CD4-positive, CD25-positive, alpha-beta regulatory T cell (primary cell): ENCODE measurements around the gene CEACAM5. TPM values are rescaled to one million over a fixed set of nuclear protein-coding genes. Genes with fewer than 3 reads are reported as not detected.
A peak's percentile ranks its signal among the peaks of the same experiment; 100 is the strongest.

Source experiments
- ATAC-seq, 2 donors: fragments of 150-1000 bp; cut with Tn5 transposase; one replicate each; pipeline ENCODE4 v1.10.0; 2021; ENCODE audit warnings: low read depth in 2 of 2, moderate number of reproducible peaks in 2 of 2, moderate library complexity in 1 of 2
- DNase-seq, 3 donors: peaks; one replicate each; pipeline versions ENCODE4 v3.0.0 to v3.0.0-alpha.2; 2012 to 2022; ENCODE audit warnings: mixed read lengths in 1 of 3
- H3K27ac ChIP-seq: one replicate; pipeline ENCODE4 v1.7.0; 2013; ENCODE audit warnings: mild to moderate bottlenecking, low read length; ENCODE audit not compliant: insufficient read depth, poor library complexity, severe bottlenecking
- H3K27me3 ChIP-seq: one replicate; pipeline ENCODE4 v1.7.0; 2013; ENCODE audit warnings: low read length; ENCODE audit not compliant: control insufficient read depth, insufficient read depth
- H3K36me3 ChIP-seq: one replicate; pipeline ENCODE4 v1.7.0; 2013; ENCODE audit warnings: mild to moderate bottlenecking, low read length, moderate library complexity; ENCODE audit not compliant: control insufficient read depth, insufficient read depth
- H3K4me1 ChIP-seq: 2 replicates; pipeline ENCODE4 v1.7.0; 2013; ENCODE audit warnings: mild to moderate bottlenecking, low read length; ENCODE audit not compliant: insufficient read depth, control insufficient read depth, poor library complexity, severe bottlenecking
- H3K4me3 ChIP-seq: one replicate; pipeline ENCODE4 v1.7.0; 2013; ENCODE audit warnings: low read depth, mild to moderate bottlenecking, low read length, moderate library complexity
- H3K9me3 ChIP-seq, 2 experiments: 1 replicate in 1 of 2; 2 replicates in 1 of 2; pipeline ENCODE4 v1.7.0; 2013; ENCODE audit warnings: low read length in 2 of 2, mild to moderate bottlenecking in 1 of 2, moderate library complexity in 1 of 2; ENCODE audit not compliant: control insufficient read depth in 2 of 2
- H3K27ac Mint-ChIP-seq, 3 donors: one replicate each; pipeline ENCODE4 v1.8.0; 2020 to 2022; ENCODE audit warnings: mild to moderate bottlenecking in 3 of 3, mixed read lengths in 3 of 3, moderate library complexity in 2 of 3
- H3K27me3 Mint-ChIP-seq: one replicate; pipeline ENCODE4 v1.8.0; 2022; ENCODE audit warnings: mild to moderate bottlenecking, mixed read lengths
- H3K36me3 Mint-ChIP-seq: one replicate; pipeline ENCODE4 v1.8.0; 2020; ENCODE audit warnings: mixed read lengths
- H3K4me1 Mint-ChIP-seq, 4 donors: one replicate each; pipeline ENCODE4 v1.8.0; 2020 to 2022; ENCODE audit warnings: mixed read lengths in 4 of 4, mild to moderate bottlenecking in 1 of 4
- H3K4me3 Mint-ChIP-seq, 4 donors: one replicate each; pipeline ENCODE4 v1.8.0; 2020 to 2022; ENCODE audit warnings: mild to moderate bottlenecking in 4 of 4, mixed read lengths in 4 of 4, moderate library complexity in 3 of 4
- H3K9me3 Mint-ChIP-seq, 7 donors: one replicate each; pipeline ENCODE4 v1.8.0; 2020 to 2022; ENCODE audit warnings: mixed read lengths in 7 of 7, mild to moderate bottlenecking in 3 of 7, moderate library complexity in 2 of 7
- polyA plus RNA-seq, 4 donors: library from polyadenylated mRNA; unstranded; fragments of 300-500 nt; fragmentation: Illumina TruSeq; gene quantifications; one replicate each; pipeline ENCODE4 v1.2.3, GENCODE V29; 2021
- total RNA-seq: library from RNA; stranded (reverse); gene quantifications from one replicate; pipeline ENCODE4 v1.2.3, GENCODE V29; 2022

Gene CEACAM5
- total and polyA plus RNA-seq, 5 donors from 2014 or later: not detected

- DNase-seq (no peak), ATAC-seq (no peak)
- H3K36me3 ChIP-seq: no peaks in the 10 kb centered on the region
- Mint-ChIP-seq H3K4me3 (no peak overlapping the region), H3K9me3 (no peaks in the 10 kb centered on the region), H3K4me1 (peaks cover 0 to 8% (median 6%) of the 10 kb centered on the region in 4 donors), H3K27ac (no peak overlapping the region), H3K27me3 (peaks cover 26% of the 10 kb centered on the region), H3K36me3 (no peaks in the 10 kb centered on the region)
- no peaks in the 10 kb centered on the region for H3K9me3 ChIP-seq
- H3K4me3 ChIP-seq: no peak overlapping the region
- H3K27ac ChIP-seq: no peak overlapping the region
- peaks cover 2% of the 10 kb centered on the region for H3K27me3 ChIP-seq
- no peaks in the 10 kb centered on the region for H3K4me1 ChIP-seq
Observed at GRCh38 chr19:41709951-41710645, 1.7 kb downstream of the CEACAM5 start.

- H3K27me3 ChIP-seq: peaks cover 2% of the 10 kb centered on the region
- ATAC-seq: no peak
- H3K36me3 ChIP-seq: no peaks in the 10 kb centered on the region
- H3K9me3 ChIP-seq: no peaks in the 10 kb centered on the region
- Mint-ChIP-seq H3K36me3 (no peaks in the 10 kb centered on the region), H3K4me1 (peaks cover 0 to 6% (median 3%) of the 10 kb centered on the region in 4 donors), H3K9me3 (no peaks in the 10 kb centered on the region), H3K4me3 (no peak overlapping the region), H3K27ac (peak overlapping the region in 1 of 3 donors; percentile 87), H3K27me3 (peaks cover 19% of the 10 kb centered on the region)
- no peak for DNase-seq
- H3K27ac ChIP-seq: no peak overlapping the region
- H3K4me1 ChIP-seq: no peaks in the 10 kb centered on the region
- H3K4me3 ChIP-seq: no peak overlapping the region
Observed at GRCh38 chr19:41711376-41712261, 3.2 kb downstream of the CEACAM5 start.

GRCh38 chr19:41714598-41714997 lies 6.2 kb downstream of the CEACAM5 start:
- Mint-ChIP-seq H3K36me3 (no peaks in the 10 kb centered on the region), H3K27me3 (peaks cover 9% of the 10 kb centered on the region), H3K27ac (no peak overlapping the region), H3K4me3 (no peak overlapping the region), H3K9me3 (no peaks in the 10 kb centered on the region), H3K4me1 (no peaks in the 10 kb centered on the region)
- Histone ChIP-seq H3K4me1 (no peaks in the 10 kb centered on the region), H3K9me3 (no peaks in the 10 kb centered on the region), H3K4me3 (no peak overlapping the region), H3K27me3 (peaks cover 2% of the 10 kb centered on the region), H3K27ac (no peak overlapping the region), H3K36me3 (no peaks in the 10 kb centered on the region)
- DNase-seq (no peak), ATAC-seq (no peak)

DNA sequence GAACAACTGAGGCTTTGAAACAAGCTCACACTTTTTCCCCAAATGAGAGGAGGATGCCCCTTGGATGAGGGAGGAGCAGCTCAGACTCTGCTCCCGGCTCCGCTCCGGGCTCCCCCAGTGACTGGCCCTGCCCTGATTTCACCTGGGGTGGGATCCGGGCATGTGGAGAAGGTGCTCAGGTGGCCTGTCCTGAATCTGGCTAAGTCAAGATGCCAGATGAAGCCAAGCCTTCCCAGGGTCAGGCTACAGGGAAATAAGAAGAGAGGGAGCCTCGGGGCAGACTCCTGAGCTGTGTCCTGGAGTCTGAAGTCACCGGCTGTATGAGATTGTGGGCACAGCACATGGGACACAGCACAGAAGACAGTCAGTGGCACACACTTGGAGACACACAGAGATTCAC lies 10.3 kb downstream of the CEACAM5 start:
- Mint-ChIP-seq H3K27me3 (peaks cover 10% of the 10 kb centered on the region), H3K27ac (no peak overlapping the region), H3K36me3 (no peaks in the 10 kb centered on the region), H3K4me1 (no peaks in the 10 kb centered on the region), H3K9me3 (peaks cover 0 to 2% (median 0%) of the 10 kb centered on the region in 7 donors), H3K4me3 (no peak overlapping the region)
- H3K27me3 ChIP-seq: no peaks in the 10 kb centered on the region
- H3K36me3 ChIP-seq: no peaks in the 10 kb centered on the region
- no peak overlapping the region for H3K4me3 ChIP-seq
- H3K9me3 ChIP-seq: no peaks in the 10 kb centered on the region
- H3K4me1 ChIP-seq: no peaks in the 10 kb centered on the region
- DNase-seq (no peak), ATAC-seq (no peak)
- no peak overlapping the region for H3K27ac ChIP-seq

DNA sequence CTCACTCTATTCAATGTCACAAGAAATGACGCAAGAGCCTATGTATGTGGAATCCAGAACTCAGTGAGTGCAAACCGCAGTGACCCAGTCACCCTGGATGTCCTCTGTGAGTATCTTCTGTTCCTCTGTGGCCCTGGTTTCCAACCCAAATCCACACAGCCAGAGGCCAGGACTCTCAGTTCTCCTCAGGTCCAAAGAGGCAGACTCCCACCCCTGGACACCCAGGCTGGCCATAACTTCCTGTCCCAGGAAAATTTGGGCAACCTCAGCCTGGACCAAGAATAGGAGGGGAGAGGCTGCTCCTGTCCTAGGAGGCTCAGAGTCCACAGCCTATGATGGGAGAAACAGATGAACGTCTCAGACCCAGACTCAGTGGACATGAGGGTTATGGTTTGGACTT lies 11.7 kb downstream of the CEACAM5 start:
- H3K27ac ChIP-seq: no peak overlapping the region
- no peaks in the 10 kb centered on the region for H3K36me3 ChIP-seq
- H3K4me1 ChIP-seq: no peaks in the 10 kb centered on the region
- DNase-seq (no peak), ATAC-seq (no peak)
- Mint-ChIP-seq H3K27ac (no peak overlapping the region), H3K4me3 (no peak overlapping the region), H3K36me3 (no peaks in the 10 kb centered on the region), H3K4me1 (no peaks in the 10 kb centered on the region), H3K9me3 (peaks cover 0 to 2% (median 0%) of the 10 kb centered on the region in 7 donors), H3K27me3 (peaks cover 15% of the 10 kb centered on the region)
- no peak overlapping the region for H3K4me3 ChIP-seq
- H3K27me3 ChIP-seq: peaks cover 2% of the 10 kb centered on the region
- no peaks in the 10 kb centered on the region for H3K9me3 ChIP-seq

GRCh38 chr19:41726493-41726892 lies 18.1 kb downstream of the CEACAM5 start:
- DNase-seq (no peak), ATAC-seq (no peak)
- H3K27me3 Mint-ChIP-seq: peaks cover 40% of the 10 kb centered on the region
- Histone ChIP-seq H3K36me3 (no peaks in the 10 kb centered on the region), H3K9me3 (no peaks in the 10 kb centered on the region), H3K27ac (no peak overlapping the region), H3K4me3 (no peak overlapping the region), H3K27me3 (peaks cover 18% of the 10 kb centered on the region), H3K4me1 (no peaks in the 10 kb centered on the region)
- no peaks in the 10 kb centered on the region for H3K4me1 Mint-ChIP-seq
- no peak overlapping the region for H3K27ac Mint-ChIP-seq
- H3K36me3 Mint-ChIP-seq: no peaks in the 10 kb centered on the region
- no peak overlapping the region for H3K4me3 Mint-ChIP-seq
- peaks cover 0 to 2% (median 0%) of the 10 kb centered on the region in 7 donors for H3K9me3 Mint-ChIP-seq

- peaks cover 32% of the 10 kb centered on the region for H3K27me3 Mint-ChIP-seq
- ATAC-seq: no peak
Observed at GRCh38 chr19:41734156-41734555, 25.7 kb downstream of the CEACAM5 start.

More at GRCh38 chr19:41734156-41734555, 25.7 kb downstream of the CEACAM5 start:
- H3K9me3 ChIP-seq: no peaks in the 10 kb centered on the region
- Mint-ChIP-seq H3K4me3 (no peak overlapping the region), H3K27ac (peak overlapping the region in 1 of 3 donors; percentile 78), H3K36me3 (no peaks in the 10 kb centered on the region), H3K4me1 (no peaks in the 10 kb centered on the region), H3K9me3 (peaks cover 0 to 1% (median 0%) of the 10 kb centered on the region in 7 donors)
- no peak for DNase-seq
- H3K27ac ChIP-seq: no peak overlapping the region
- no peaks in the 10 kb centered on the region for H3K4me1 ChIP-seq
- H3K36me3 ChIP-seq: no peaks in the 10 kb centered on the region
- peaks cover 7% of the 10 kb centered on the region for H3K27me3 ChIP-seq
- no peak overlapping the region for H3K4me3 ChIP-seq
